GM19035 (cell line): Measurements from ENCODE around the gene CAMTA1.

Experiments used
- ATAC-seq: cut with Tn5 transposase; IDR thresholded peaks from one replicate; pipeline ENCODE4 v1.9.1; 2021; ENCODE audit not compliant: unreplicated experiment

CAMTA1 gene

GRCh38 chr1:7266561-7266960, 481.3 kb downstream of the CAMTA1 start:
- ATAC-seq: no peak

GRCh38 chr1:7267493-7267892, 482.2 kb downstream of the CAMTA1 start:
- ATAC-seq: no peak

GRCh38 chr1:7268983-7269382, 483.7 kb downstream of the CAMTA1 start:
- no peak for ATAC-seq

GRCh38 chr1:7269525-7269924, 484.3 kb downstream of the CAMTA1 start:
- ATAC-seq: no peak

- ATAC-seq: no peak
Observed at GRCh38 chr1:7274256-7274655, 489.0 kb downstream of the CAMTA1 start.

GRCh38 chr1:7278045-7278444, 492.8 kb downstream of the CAMTA1 start:
- no peak for ATAC-seq

- ATAC-seq: no peak
Observed at GRCh38 chr1:7278827-7279765, 493.8 kb downstream of the CAMTA1 start.

GRCh38 chr1:7279769-7280168, 494.5 kb downstream of the CAMTA1 start:
- ATAC-seq: no peak

GRCh38 chr1:7280347-7280960, 495.2 kb downstream of the CAMTA1 start:
- ATAC-seq: no peak

GRCh38 chr1:7281821-7282220, 496.6 kb downstream of the CAMTA1 start:
- ATAC-seq: no peak

- ATAC-seq: no peak
Observed at GRCh38 chr1:7284839-7285435, 499.7 kb downstream of the CAMTA1 start.

GRCh38 chr1:7285856-7286454, 500.7 kb downstream of the CAMTA1 start:
- no peak for ATAC-seq

- no peak for ATAC-seq
Observed at GRCh38 chr1:7287013-7287412, 501.8 kb downstream of the CAMTA1 start.

- ATAC-seq: no peak
Observed at GRCh38 chr1:7288992-7289391, 503.7 kb downstream of the CAMTA1 start.

- ATAC-seq: no peak
Observed at GRCh38 chr1:7289694-7290093, 504.4 kb downstream of the CAMTA1 start.

- no peak for ATAC-seq
Observed at GRCh38 chr1:7290971-7291970, 506.0 kb downstream of the CAMTA1 start.

GRCh38 chr1:7292036-7292681, 506.9 kb downstream of the CAMTA1 start:
- no peak for ATAC-seq

GRCh38 chr1:7292714-7293419, 507.6 kb downstream of the CAMTA1 start:
- no peak for ATAC-seq
